KG1 (cell line): ENCODE measurements around the gene IL10.
A peak's percentile ranks its signal among the peaks of the same experiment; 100 is the strongest.
"Not testable (repeated sequence)": the region's sequence is repeated elsewhere in the genome, so short reads cannot be mapped to it uniquely, and the experiment has no call there.

Source experiments
- DNase-seq: peaks from one replicate; lab custom pipeline; 2025; lab: John Stamatoyannopoulos, UW

The IL10 gene

DNA sequence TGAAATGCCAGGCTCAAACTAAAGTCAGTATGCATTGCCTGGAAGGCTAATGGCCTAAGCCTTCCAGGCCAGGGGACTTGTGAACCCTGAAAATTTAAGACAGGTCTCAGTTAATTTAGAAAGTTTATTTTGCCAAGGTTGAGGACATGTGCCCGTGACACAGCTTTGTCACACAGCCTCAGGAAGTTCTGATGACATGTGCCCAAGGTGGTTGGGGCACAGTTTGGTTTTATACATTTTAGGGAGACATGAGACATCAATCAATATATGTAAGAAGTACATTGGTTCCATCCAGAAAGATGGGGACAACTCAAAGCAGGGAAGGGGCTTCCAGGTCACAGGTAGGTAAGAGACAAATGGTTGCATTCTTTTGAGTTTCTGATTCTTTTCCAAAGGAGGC is 6.5 kb downstream of the IL10 start:
- not testable (repeated sequence) for DNase-seq

DNA sequence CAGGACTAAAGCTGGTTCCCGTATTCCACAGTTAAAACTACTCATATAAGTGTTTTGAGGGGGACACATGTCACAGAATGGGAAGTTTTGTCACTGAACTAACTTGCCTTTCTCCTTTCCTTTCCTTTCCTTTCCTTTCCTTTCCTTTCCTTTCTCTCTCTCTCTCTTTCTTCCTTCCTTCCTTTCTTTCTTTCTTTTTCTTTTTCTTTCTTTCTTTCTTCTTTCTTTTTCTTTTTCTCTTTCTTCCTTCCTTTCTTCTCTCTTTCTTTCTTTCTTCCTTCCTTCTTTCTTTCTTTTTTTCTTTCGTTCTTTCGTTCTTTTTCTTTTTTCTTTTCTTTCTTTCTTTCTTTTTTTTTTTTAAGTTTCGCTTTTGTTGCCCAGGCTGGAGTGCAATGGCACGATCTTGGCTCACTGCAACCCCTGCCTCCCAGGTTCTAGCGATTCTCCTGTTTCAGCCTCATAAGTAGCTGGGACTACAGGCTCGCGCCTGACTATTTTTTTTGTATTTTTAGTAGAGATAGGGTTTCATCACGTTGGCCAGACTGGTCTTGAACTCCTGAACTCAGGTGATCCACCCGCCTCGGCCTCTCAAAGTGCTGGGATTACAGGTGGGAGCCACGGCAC is 9.4 kb downstream of the IL10 start:
- DNase-seq = not testable (repeated sequence)

GRCh38 chr1:206761159-206761768 is 11.0 kb downstream of the IL10 start:
- DNase-seq = no peak

DNA sequence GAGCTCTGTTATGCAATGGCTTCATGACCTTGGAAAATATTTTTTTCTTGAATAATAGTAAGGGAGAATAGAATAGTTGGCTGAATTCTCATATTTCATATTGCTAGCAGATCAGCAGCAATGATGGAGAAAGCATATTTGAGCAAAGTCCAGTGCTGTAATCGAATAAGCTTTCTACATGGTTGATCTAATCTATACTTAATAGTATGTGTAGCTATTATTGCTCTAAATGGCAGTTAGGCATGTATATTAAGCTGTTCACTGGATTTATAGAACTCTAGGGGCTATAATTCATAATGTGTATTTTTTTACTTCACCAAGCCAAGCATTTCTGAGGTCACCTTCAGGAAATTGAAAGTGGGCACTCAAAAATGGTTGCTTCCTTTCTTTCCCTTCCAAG is 11.7 kb downstream of the IL10 start:
- no peak for DNase-seq

DNA sequence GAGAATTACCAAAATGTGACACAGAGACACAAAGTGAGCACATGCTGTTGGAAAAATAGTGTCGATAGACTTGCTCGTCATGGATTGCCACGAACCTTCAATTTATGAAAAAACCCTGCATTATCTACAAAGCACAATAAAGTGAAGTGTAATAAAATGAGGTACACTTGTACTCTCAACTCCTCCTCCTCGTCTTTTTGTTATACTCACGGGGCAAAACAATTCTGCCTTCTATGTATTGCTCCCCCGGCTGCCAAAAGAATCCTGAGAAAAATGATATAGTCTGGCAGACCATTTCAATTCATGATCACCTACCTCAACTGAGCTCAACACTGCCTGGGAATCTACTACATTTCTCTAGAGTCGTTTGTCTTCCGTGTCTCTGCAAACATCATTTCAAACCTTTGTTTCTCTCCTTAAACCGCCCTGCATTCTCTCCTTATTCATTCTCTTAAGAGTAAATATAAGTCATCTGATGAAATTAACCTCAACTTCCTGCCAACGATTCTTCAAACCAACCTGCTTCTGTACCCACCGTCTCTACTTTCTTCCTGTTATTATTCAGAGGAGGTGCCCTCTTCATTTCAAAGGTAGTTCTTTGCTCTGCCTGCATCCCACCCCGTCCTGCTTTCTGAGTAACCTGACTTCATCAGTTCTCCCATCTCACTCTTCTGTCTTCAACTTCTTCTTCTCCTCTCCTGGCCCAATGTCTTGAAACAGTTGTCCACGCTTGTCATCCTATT is 14.6 kb downstream of the IL10 start:
- DNase-seq = peak; percentile 27

DNA sequence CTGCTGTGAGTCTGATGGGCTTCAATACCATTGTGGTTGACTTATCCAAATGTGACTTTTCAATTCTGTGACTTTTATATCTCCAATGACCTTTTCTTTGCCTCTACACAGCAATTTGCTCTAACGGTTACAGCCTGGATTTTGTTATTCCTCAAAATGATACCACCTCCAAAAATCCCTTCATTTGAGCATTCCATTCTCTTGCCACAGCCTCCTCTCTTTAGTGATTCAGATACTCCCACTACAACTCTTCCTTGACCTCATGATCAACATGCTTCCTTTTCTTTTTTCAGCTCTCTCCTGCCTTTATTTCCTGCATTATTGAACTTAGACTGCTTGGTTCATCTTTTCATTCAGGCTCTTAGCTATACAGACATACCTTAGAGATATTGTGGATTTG is 18.3 kb downstream of the IL10 start:
- no peak for DNase-seq

DNA sequence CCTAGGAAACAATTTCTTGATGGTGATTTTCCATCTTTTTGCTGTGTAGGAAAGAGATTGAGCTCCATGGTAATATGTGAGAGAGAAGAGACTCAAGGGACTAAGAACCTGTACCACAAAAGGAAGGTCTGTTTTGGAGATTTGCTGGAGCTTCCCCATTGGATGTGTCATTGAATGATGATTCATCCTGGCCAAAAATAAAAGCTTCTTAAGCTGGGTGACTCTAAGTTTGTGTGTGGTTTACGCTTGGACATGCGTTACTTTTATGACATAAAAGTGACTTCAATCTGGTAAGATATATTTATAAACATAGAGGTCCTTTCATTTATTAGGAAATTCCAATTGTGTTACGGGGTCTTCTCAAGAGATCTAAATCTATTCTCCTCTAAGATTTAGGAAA is 19.2 kb downstream of the IL10 start:
- DNase-seq = no peak

DNA sequence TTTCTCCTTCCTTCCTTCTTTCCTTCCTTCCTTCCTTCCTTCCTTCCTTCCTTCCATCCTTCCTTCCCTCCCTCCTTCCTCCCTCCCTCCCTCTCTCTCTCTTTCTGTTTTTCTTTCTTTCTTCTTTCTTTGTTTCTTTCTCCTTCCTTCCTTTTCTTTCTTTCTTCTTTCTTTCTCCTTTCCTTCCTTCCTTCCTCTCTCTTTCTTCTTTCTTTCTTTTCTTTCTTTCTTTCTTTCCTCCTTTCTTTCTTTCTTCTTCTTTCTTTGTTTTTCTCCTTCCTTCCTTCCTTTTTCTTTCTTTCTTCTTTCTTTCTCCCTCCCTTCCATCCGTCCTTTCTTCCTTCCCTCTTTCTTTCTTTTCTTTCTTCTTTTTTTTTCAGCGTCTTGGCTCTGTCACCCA is 19.8 kb downstream of the IL10 start:
- DNase-seq = no peak

DNA sequence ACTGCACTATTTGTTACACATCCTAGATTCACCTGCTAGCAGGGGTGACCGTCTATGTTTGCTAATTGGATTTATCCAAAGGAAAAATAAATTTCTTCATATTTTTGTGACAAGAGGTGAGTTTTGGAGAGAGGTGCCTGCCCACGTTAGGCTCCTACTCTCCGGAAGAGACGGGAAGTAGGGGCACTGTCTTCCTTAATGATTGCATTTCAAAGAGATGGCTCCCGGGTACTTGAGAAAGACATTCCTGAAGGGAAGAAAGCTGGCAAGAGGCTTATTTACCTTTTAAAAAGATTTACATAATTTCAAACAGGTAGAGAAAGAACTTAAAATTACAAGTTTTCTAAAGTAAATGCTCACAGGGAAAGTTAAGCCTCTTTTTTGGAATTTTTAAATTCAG is 20.4 kb downstream of the IL10 start:
- DNase-seq = no peak

DNA sequence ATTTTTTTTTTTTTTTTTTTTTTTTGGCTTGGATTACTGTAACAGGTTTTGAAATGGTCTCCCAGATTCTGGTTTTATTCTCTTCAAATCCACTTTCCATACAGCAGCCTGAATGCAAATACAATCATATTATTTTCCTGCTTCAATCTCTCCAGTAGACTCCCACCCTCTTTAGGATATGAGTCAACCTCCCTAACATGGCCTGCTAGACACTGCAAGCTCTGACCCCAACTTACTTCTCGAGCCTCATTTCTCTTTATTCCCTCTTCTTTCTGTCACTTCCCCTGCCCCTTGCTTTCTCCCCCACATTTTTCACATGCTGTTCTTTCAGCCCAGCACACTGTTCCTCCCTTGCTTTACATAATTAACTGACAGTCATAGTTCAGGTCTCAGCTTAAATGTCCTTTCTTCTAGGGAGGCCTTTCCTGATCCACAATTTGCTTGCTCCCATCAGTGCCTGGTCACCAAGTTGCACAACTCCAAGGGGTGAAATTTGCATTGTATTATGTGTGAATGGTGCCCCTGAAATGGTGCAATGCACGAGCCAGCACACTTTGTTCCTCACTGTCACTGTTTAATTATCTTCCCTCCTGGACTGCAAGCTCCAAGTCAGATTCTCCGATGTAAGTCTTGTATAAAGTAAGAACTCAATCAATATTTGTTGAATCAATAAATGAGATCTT is 23.8 kb downstream of the IL10 start:
- DNase-seq = no peak

DNA sequence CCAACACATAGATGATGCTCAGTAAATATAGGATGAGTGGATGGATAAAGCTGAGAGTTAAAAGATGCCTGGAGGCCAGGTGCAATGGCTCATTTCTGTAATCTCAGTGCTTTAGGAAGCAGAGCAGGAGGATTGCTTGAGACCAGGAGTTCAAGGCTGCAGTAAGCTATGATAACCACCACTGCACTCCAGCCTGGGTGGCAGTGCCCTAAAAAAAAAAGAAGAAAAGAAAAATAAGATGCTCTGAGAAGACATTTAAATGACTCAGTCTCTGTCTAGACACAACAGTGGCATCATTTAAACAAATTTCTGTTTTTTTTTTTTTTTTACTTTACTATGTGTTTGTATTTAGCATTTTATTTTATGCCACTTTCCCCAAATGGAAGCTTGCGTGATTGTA is 27.0 kb downstream of the IL10 start:
- DNase-seq = no peak

- DNase-seq = no peak
Measured at GRCh38 chr1:206744683-206745082, 27.6 kb downstream of the IL10 start.

DNA sequence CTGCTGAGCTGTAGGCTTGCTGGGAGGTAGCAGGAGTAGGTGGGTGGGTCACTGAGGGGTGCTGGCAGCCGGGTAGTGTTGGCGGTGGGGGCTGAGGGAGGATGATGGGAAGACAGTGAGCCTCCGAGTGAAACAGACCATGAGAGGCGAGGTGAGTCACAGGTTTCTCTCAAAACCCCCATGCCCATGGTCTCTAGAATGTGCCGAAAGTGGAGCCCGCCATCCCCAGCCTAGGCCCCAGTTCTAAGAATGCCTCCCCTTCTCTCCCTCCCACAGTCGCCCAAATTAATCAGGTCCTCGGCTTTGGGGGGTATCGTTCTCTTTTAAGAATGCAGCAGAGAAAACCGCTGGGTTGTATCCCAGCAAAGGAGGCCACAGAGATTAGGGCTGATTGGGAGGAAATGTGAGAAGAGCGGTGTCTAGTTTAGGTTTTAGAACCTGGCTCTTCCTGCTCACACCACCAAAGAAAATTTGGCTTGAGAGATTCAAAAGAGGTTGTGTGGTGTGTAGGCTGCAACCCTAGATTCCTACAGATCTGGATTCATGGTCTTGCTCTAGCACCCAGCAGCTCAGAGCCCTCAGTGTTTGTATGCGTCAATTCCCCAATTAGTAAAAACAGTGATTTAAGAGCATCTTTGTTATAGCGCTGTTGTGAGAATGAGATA is 29.4 kb downstream of the IL10 start:
- DNase-seq = no peak

DNA sequence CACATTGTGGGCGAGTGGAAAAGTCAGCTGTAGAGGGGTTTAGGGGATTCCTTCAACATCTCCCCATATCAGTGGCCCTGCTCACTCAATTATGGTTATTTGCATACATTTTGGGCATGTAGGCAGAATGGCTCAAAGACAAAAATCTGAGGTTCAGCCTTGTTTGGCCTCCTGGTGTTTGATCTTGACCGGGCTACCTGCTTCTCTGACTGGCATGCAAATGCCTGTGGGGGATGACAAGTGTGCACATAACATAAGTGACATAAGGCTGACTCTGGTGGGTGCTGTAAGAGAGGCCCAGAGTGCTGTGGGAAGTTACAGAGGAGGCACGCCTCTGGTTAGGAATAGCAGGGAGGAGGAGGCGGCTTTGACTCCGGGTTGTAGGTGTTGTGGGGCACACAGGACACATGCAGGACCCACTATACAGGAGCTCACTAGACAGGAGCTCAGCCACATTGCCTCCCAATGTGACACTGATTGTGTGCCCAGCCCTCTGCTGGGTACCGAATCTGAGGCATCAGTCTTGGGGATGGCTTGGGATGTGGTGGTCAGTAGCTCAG is 31.1 kb downstream of the IL10 start:
- DNase-seq = no peak

GRCh38 chr1:206739411-206740076 is 32.8 kb downstream of the IL10 start:
- no peak for DNase-seq

DNA sequence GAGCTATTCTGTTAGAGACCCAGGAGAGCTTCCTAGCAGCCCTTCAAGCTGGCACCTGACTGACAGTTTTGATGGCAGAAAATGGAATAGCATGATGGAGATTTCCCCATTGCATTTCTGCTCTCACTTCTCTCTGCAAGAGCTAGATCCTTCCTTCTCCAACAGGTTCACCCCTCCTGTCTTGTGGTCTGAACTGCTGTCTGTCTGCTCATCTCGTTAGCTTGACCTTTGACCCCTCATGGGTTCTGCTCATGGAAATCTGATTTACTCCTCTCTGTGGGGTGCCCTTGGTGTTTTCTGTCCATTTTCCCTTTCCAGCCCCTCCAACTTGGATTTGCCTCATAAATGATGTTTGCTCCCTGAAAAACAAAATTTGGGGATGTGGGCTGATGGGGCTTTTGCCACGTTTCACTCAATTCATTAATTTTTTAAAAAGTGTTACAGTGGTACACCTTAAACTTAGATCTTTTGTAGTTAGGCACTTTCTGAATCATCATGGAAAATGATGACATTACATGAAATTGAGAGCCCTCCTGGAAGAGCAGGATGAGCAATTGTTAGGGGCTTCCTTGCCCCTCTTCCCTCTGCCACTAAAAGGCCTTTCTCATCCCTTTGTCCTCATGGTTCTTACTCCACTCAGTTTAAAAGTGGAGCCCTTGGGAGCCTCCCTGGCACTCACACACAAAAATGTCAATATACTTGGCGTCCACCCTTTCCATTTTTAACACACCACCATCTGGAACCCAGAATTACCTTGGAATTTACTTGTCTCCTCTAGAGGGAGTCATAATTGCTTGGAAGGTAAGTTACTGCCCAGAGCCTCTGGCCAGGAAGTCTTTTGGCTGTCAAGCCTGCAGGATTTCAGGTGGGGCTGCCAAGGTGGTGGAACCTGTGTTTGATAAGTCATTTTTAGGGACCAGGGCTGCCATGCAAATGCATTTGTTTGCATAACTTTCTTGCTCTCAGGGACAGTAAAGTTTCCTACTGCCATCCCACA is 33.6 kb downstream of the IL10 start:
- DNase-seq = no peak

DNA sequence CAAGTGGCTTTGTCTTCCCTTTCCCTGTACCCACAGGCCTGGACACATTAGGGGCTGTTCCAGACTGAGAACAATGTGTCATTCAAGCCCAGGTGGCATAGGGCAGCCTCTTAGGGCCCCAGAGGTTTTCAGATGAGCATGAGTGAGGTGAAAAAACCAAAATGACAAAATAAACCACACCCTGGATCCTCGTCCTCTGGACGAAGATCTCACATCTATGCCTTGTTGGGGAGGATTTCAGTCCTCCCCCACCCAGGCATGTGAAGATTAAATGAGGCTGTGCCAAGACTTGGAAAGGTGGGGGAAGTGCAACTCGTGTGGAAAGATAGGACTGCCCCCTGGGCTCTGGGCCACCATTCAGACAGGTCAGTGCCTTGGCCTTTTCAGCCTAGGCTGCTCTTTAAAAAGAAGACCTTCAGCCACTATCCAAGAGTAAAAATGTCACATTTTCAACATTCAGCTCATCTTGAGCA is 34.5 kb downstream of the IL10 start:
- DNase-seq = no peak

DNA sequence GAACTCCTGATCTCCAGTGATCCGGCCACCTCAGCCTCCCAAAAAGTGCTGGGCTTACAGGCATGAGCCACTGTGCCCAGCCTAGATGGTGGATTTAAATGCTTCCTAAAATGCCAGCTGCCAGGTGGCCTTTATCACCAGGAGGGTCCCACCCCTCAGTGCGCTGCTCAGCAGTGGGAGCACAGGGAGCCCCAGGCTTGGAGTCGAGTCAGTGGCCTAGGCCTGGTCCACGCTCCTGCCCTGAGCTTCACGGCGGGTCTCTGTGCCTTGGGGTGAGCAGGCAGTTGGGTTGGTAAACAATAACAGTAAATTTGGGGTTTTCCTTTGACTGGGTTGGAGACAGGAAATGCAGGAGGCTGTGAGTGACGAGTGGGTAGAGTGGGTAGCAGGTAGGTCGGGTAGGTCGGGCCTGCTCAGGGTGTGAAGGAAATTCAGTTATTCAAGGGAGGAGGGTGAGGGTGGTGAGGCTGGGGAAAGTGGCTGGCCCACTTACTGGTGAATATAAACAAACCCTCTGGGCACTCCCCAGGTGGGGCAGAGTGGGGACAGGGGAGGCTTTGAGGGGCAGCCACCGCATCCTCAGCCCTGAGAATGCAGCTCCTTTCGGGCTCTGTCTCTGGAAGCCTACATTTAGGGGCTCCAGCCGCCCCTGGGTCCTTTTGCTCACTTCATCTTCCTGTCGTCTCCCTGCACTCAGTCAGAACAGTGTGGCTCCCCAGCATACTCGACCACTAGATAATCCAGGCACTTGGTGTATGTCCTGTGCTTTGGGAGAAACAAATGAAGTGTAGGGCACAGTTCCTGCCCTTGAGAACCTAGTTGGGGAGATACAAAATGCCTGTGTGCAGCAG is 35.2 kb downstream of the IL10 start:
- DNase-seq = no peak

DNA sequence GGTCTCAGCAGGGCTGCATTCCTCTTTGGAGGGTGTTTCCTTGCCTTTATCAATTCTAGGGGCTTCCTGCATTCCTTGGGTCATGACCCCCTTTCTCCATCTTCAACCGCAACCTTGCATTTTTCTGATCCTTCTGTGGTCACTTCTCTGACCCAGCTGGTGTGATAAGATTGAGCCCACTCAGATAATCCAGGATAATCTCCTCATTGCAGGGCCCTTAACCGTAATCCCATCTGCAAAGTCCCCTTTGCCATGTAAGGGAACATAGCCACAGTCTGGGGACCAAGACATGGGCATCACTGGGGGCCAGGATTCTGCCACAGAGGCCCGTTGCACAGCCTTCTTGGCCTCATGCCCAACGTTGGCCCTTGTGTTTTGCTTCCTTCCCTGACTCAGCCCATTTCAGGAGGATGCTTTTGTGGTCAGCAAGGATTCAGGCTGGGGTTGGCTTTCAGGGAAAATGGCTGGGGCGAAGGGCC is 36.7 kb downstream of the IL10 start:
- DNase-seq = no peak
